Measurements from ENCODE around the gene CHSY1.

The CHSY1 gene

DNA sequence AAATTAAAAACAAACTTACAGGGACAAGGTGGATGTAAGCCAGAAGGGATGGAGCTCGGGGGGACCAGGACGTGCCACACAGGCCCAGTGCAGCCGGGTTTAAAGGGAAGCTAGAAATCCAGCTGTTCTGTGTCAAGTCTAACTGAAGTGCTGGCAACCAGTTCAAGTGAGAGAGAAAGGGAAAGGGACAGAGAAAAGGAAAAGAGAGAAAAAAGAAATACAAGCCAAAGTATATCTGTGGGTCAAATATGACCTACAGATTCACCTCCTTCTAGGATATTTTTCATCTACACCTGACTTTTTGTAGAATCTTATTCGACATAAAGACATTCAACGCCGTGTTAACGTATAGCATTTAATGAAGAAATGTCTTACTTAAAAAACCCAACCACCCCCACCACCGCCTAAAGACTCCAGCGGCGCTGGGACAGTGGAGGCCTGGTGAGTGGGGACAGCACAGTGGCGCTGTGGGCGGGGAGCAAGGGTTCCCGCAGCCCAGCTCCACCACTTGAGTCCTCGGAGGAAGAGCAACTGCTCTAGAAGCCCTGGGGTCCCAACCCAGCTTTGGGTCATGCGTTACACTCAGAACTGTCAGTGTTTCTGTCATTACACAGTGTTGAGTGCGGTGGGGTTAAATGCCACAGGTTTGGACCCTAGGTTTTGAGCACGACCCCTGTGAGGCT, 62.3 kb downstream of the CHSY1 start:
- Histone ChIP-seq H3K4ac (ENCODE audit: low read length) (no peak overlapping the region), H3K18ac (ENCODE audit: low read length) (peak overlapping the region; percentile 52), H3K4me2 (ENCODE audit: insufficient read depth, low read length, poor library complexity, severe bottlenecking) (no peak overlapping the region), H3K36me3 (replicated peaks in 1 of 2; ENCODE audit: control insufficient read depth in 2 of 2, insufficient read depth in 2 of 2, low read length in 2 of 2) (peaks cover 0 to 20% of the 10 kb centered on the region in 2 donors), H3K27ac (replicated peaks; ENCODE audit: low read length) (no peak overlapping the region), H3K4me1 (ENCODE audit: control insufficient read depth in 2 of 2, insufficient read depth in 1 of 2, low read depth in 1 of 2, low read length in 2 of 2) (peaks cover 0 to 11% of the 10 kb centered on the region in 2 donors), H3K4me3 (ENCODE audit: low read length in 2 of 2) (no peak overlapping the region), H4K8ac (ENCODE audit: low read depth, low read length) (no peak overlapping the region), H3K14ac (ENCODE audit: low read length) (no peak overlapping the region), H2BK12ac (ENCODE audit: low read length) (no peak overlapping the region), H2AK5ac (ENCODE audit: low read depth, low read length) (no peak overlapping the region), H2BK15ac (ENCODE audit: low read length) (no peak overlapping the region), H2BK120ac (ENCODE audit: low read depth, low read length) (no peak overlapping the region), H3K23ac (ENCODE audit: low read depth, low read length, poor library complexity) (peak overlapping the region; percentile 51), H3K27me3 (ENCODE audit: control insufficient read depth in 3 of 3, insufficient read depth in 3 of 3, low read depth in 1 of 3, low read length in 3 of 3) (no peaks in the 10 kb centered on the region), H2AFZ (ENCODE audit: low read length) (no peak overlapping the region), H3K79me1 (ENCODE audit: low read depth, low read length) (no peaks in the 10 kb centered on the region), H3K9me3 (replicated peaks in 1 of 2; ENCODE audit: control insufficient read depth in 2 of 2, insufficient read depth in 1 of 2, low read depth in 1 of 2, low read length in 2 of 2) (no peaks in the 10 kb centered on the region), H4K91ac (ENCODE audit: low read depth, low read length, poor library complexity) (peak overlapping the region; percentile 25), H2BK5ac (ENCODE audit: low read length) (no peak overlapping the region), H3K9ac (ENCODE audit: low read depth, low read length, poor library complexity) (no peak overlapping the region)
- no peak for DNase-seq (ENCODE audit: low spot score)
- WGBS, 2 donors (ENCODE audit: extremely low coverage in 2 of 2, insufficient read length in 2 of 2, insufficient replicate concordance in 1 of 2): no CpG with 5 or more reads among the region's 17 CpGs

DNA sequence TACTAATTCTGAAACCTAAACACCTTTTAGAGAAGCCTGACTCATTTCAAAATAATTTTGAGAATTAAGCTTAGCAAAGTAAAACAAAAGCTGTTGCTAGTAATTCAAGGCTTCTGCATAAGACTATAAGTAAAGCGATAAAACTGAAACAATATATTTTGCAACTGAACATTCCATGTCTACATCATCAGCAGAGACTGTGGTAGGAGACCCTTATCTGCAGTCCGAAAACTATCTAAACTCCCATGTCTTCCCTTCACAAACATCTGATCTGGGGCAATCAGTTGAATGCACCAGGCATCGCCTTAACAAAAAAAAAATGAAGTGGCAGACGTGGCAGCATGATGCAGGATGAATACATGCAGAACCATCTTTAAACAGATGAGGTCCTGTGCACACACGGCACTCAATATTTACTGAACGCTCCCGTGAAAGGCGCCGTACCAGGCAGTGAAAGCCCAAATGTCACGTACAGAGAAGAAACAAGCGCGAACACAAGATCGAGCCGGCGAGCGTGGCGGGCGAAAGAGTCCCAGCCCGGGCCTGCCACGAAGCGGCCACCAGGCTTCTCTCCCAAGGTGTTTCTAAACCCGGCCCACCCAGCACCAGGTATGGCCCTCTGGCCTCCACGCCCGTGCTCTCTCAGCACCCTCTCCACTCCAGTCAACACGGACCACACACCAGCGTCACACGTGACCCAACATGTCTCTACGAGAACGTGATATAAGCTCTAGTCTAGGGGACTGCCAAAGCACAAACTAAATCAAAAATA, 63.0 kb downstream of the CHSY1 start:
- H3K9me3 ChIP-seq (replicated peaks in 1 of 2; ENCODE audit: control insufficient read depth in 2 of 2, insufficient read depth in 1 of 2, low read depth in 1 of 2, low read length in 2 of 2): no peaks in the 10 kb centered on the region

DNA sequence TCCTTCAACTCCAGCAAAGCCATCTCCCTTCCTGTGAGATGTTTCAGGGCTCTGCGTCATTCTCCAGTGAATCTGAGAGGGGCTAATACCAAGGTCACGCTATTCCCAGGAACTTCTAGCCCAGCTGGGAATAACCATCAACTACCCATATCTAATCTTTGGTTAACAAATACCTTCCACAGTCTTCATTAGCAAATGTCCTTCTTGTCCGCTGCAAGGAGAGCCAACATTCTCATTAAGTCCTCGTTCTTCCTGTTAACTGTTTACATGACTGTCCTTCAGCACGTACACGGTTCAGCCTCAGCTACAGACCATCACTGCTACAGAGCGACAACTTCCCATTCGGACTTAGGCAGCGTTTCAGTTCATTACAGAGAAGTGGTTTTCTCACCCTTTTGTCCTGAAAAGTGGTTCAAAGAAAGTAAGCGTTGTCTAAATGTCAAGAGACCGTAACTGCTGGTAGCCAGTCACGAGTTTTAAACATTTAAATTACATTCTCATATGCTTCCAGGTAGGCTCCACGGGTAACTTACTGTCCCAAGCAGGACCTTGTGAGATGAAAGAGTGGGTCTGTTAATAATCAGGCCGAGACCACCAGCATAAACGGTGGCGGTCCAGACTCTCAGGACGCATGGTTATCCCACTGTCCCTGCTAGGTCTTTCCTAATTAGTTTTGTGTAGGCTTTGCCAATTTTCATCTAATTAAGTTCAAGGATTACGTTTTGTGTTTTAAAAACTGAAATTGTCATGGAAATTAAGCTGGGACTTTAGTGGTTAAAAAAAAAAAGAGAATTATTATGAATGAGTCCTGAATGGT, 63.8 kb downstream of the CHSY1 start:
- Histone ChIP-seq H4K8ac (ENCODE audit: low read depth, low read length) (no peak overlapping the region), H3K23ac (ENCODE audit: low read depth, low read length, poor library complexity) (no peak overlapping the region), H3K4me1 (ENCODE audit: control insufficient read depth in 2 of 2, insufficient read depth in 1 of 2, low read depth in 1 of 2, low read length in 2 of 2) (peaks cover 0 to 10% of the 10 kb centered on the region in 2 donors), H3K79me1 (ENCODE audit: low read depth, low read length) (no peaks in the 10 kb centered on the region), H3K9ac (ENCODE audit: low read depth, low read length, poor library complexity) (no peak overlapping the region), H3K14ac (ENCODE audit: low read length) (no peak overlapping the region), H2BK120ac (ENCODE audit: low read depth, low read length) (no peak overlapping the region), H2AFZ (ENCODE audit: low read length) (no peak overlapping the region), H3K4me3 (ENCODE audit: low read length in 2 of 2) (no peak overlapping the region), H2BK12ac (ENCODE audit: low read length) (no peak overlapping the region), H2AK5ac (ENCODE audit: low read depth, low read length) (no peak overlapping the region), H3K4ac (ENCODE audit: low read length) (no peak overlapping the region), H3K18ac (ENCODE audit: low read length) (no peak overlapping the region), H3K27ac (replicated peaks; ENCODE audit: low read length) (no peak overlapping the region), H2BK5ac (ENCODE audit: low read length) (no peak overlapping the region), H3K4me2 (ENCODE audit: insufficient read depth, low read length, poor library complexity, severe bottlenecking) (no peak overlapping the region), H4K91ac (ENCODE audit: low read depth, low read length, poor library complexity) (no peak overlapping the region), H2BK15ac (ENCODE audit: low read length) (no peak overlapping the region), H3K27me3 (ENCODE audit: control insufficient read depth in 3 of 3, insufficient read depth in 3 of 3, low read depth in 1 of 3, low read length in 3 of 3) (no peaks in the 10 kb centered on the region), H3K9me3 (replicated peaks in 1 of 2; ENCODE audit: control insufficient read depth in 2 of 2, insufficient read depth in 1 of 2, low read depth in 1 of 2, low read length in 2 of 2) (no peaks in the 10 kb centered on the region), H3K36me3 (replicated peaks in 1 of 2; ENCODE audit: control insufficient read depth in 2 of 2, insufficient read depth in 2 of 2, low read length in 2 of 2) (peaks cover 0 to 27% of the 10 kb centered on the region in 2 donors)
- DNase-seq (ENCODE audit: low spot score): no peak
- WGBS, 2 donors (ENCODE audit: extremely low coverage in 2 of 2, insufficient read length in 2 of 2, insufficient replicate concordance in 1 of 2): no CpG with 5 or more reads among the region's 18 CpGs

More for the DNA sequence above, 63.0 kb downstream of the CHSY1 start:
- H3K14ac ChIP-seq (ENCODE audit: low read length): no peak overlapping the region
- H4K91ac ChIP-seq (ENCODE audit: low read depth, low read length, poor library complexity): no peak overlapping the region
- no peak overlapping the region for H3K18ac ChIP-seq (ENCODE audit: low read length)
- H3K23ac ChIP-seq (ENCODE audit: low read depth, low read length, poor library complexity): peak overlapping the region; percentile 51
- H3K9ac ChIP-seq (ENCODE audit: low read depth, low read length, poor library complexity): no peak overlapping the region
- H2AK5ac ChIP-seq (ENCODE audit: low read depth, low read length): no peak overlapping the region
- H3K4me1 ChIP-seq (ENCODE audit: control insufficient read depth in 2 of 2, insufficient read depth in 1 of 2, low read depth in 1 of 2, low read length in 2 of 2): peaks cover 0 to 11% of the 10 kb centered on the region in 2 donors
- no peak overlapping the region for H3K4me2 ChIP-seq (ENCODE audit: insufficient read depth, low read length, poor library complexity, severe bottlenecking)
- H2BK12ac ChIP-seq (ENCODE audit: low read length): no peak overlapping the region
- H3K36me3 ChIP-seq (replicated peaks in 1 of 2; ENCODE audit: control insufficient read depth in 2 of 2, insufficient read depth in 2 of 2, low read length in 2 of 2): peaks cover 0 to 23% of the 10 kb centered on the region in 2 donors
- H4K8ac ChIP-seq (ENCODE audit: low read depth, low read length): no peak overlapping the region
- H3K4ac ChIP-seq (ENCODE audit: low read length): no peak overlapping the region
- no peak overlapping the region for H3K4me3 ChIP-seq (ENCODE audit: low read length in 2 of 2)
- no peak overlapping the region for H2AFZ ChIP-seq (ENCODE audit: low read length)
- H2BK15ac ChIP-seq (ENCODE audit: low read length): no peak overlapping the region
- no peak overlapping the region for H2BK5ac ChIP-seq (ENCODE audit: low read length)
- WGBS, 2 donors (ENCODE audit: extremely low coverage in 2 of 2, insufficient read length in 2 of 2, insufficient replicate concordance in 1 of 2): no CpG with 5 or more reads among the region's 29 CpGs
- H3K27me3 ChIP-seq (ENCODE audit: control insufficient read depth in 3 of 3, insufficient read depth in 3 of 3, low read depth in 1 of 3, low read length in 3 of 3): no peaks in the 10 kb centered on the region
- H2BK120ac ChIP-seq (ENCODE audit: low read depth, low read length): no peak overlapping the region
- no peak overlapping the region for H3K27ac ChIP-seq (replicated peaks; ENCODE audit: low read length)
- no peaks in the 10 kb centered on the region for H3K79me1 ChIP-seq (ENCODE audit: low read depth, low read length)
- no peak for DNase-seq (ENCODE audit: low spot score)
